ENCODE results near the gene FCER2. TPM values are rescaled to one million over a fixed set of nuclear protein-coding genes. Genes with fewer than 3 reads are reported as not detected.

FCER2 gene
- total RNA-seq, 1 experiment from 2014 or later: not detected

DNA sequence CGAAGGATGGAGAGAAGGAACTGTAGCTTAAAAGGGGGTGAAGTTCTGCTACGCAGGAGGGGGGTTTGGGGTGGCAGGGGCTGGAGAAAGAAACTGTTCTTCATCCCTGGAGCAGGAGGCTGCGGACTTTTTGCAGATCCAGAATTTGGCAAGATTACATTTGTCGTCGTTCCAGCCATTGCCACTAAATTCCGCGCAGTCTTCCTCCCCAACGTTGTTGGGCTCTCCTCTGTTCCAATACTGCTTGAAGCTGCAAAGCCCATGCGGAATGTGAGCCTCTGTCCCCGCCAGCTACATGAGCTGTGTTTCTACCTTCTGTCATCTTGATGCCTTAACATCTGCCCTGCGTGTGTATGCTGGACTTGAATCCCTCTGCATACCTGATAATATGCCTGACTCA lies 41.1 kb upstream of the FCER2 start:
- H3K9me3 ChIP-seq (ENCODE audit: low read depth, low read length, poor library complexity, severe bottlenecking): no peaks in the 10 kb centered on the region
- intact Hi-C loops (cut with micrococcal nuclease; ENCODE audit: unreplicated experiment): no loop called here
- BruUV-seq (replicated peaks): no TSS peak
- peaks cover 40% of the 10 kb centered on the region for H3K27me3 ChIP-seq (replicated peaks; ENCODE audit: insufficient read depth, low read depth, low read length, poor library complexity)
- H3K4me3 ChIP-seq (ENCODE audit: low read depth, low read length, poor library complexity, severe bottlenecking): no peak overlapping the region
- H3K27ac ChIP-seq (ENCODE audit: low read depth, low read length, poor library complexity, severe bottlenecking): no peak overlapping the region
- no peaks in the 10 kb centered on the region for H3K36me3 ChIP-seq (ENCODE audit: insufficient read depth, low read length, poor library complexity, severe bottlenecking)
- POLR2A ChIA-PET (ENCODE audit: low non-redundant PET): no interaction called here
- TF ChIP-seq, protein P1, sequence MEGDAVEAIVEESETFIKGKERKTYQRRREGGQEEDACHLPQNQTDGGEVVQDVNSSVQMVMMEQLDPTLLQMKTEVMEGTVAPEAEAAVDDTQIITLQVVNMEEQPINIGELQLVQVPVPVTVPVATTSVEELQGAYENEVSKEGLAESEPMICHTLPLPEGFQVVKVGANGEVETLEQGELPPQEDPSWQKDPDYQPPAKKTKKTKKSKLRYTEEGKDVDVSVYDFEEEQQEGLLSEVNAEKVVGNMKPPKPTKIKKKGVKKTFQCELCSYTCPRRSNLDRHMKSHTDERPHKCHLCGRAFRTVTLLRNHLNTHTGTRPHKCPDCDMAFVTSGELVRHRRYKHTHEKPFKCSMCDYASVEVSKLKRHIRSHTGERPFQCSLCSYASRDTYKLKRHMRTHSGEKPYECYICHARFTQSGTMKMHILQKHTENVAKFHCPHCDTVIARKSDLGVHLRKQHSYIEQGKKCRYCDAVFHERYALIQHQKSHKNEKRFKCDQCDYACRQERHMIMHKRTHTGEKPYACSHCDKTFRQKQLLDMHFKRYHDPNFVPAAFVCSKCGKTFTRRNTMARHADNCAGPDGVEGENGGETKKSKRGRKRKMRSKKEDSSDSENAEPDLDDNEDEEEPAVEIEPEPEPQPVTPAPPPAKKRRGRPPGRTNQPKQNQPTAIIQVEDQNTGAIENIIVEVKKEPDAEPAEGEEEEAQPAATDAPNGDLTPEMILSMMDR (conservative IDR thresholded peaks at IDR 0.05; ENCODE audit: low read depth, low read length): no peak
- CTCF ChIA-PET: no interaction called here
- no peaks in the 10 kb centered on the region for H3K4me1 ChIP-seq (ENCODE audit: insufficient read depth, low read length, poor library complexity, severe bottlenecking)
- DNase-seq (ENCODE audit: low spot score): no peak

DNA sequence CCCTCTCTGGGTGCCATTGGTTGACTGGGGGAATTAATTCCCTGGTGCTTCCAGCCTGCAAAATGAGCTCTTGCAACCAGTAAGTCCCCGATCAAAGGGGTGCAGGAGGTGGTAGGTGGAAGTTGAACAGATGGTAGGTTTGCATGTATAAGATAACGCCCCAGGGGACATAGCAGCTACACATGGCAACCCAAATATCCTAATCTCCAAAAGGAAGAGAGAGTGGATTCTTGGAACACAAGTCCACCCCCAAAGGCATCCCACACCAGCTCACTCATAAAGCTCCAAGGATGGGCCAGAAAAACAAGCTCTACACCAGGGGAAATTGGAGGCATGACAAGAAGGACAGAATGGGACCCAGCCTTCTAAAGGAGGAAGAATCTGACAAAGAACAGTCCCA lies 40.6 kb upstream of the FCER2 start:
- TF ChIP-seq, protein P1 (conservative IDR thresholded peaks at IDR 0.05; ENCODE audit: low read depth, low read length): no peak
- TF ChIP-seq EZH2 (IDR thresholded peaks at IDR 0.05; ENCODE audit: borderline replicate concordance, low read depth, low read length, poor library complexity, severe bottlenecking): no peak
- intact Hi-C loops (cut with micrococcal nuclease; ENCODE audit: unreplicated experiment): no loop called here
- H3K4me3 ChIP-seq (ENCODE audit: low read depth, low read length, poor library complexity, severe bottlenecking): no peak overlapping the region
- ChIA-PET CTCF (no interaction called here), POLR2A (ENCODE audit: low non-redundant PET) (no interaction called here)
- no TSS peak for BruUV-seq (replicated peaks)
- H3K4me1 ChIP-seq (ENCODE audit: insufficient read depth, low read length, poor library complexity, severe bottlenecking): no peaks in the 10 kb centered on the region
- DNase-seq (ENCODE audit: low spot score): no peak
- no peaks in the 10 kb centered on the region for H3K9me3 ChIP-seq (ENCODE audit: low read depth, low read length, poor library complexity, severe bottlenecking)
- H3K27me3 ChIP-seq (replicated peaks; ENCODE audit: insufficient read depth, low read depth, low read length, poor library complexity): peaks cover 40% of the 10 kb centered on the region
- no peak overlapping the region for H3K27ac ChIP-seq (ENCODE audit: low read depth, low read length, poor library complexity, severe bottlenecking)
- no peaks in the 10 kb centered on the region for H3K36me3 ChIP-seq (ENCODE audit: insufficient read depth, low read length, poor library complexity, severe bottlenecking)

- DNase-seq (ENCODE audit: low spot score): no peak
- H3K27ac ChIP-seq (ENCODE audit: low read depth, low read length, poor library complexity, severe bottlenecking): no peak overlapping the region
- no peaks in the 10 kb centered on the region for H3K9me3 ChIP-seq (ENCODE audit: low read depth, low read length, poor library complexity, severe bottlenecking)
- TF ChIP-seq EZH2 (IDR thresholded peaks at IDR 0.05; ENCODE audit: borderline replicate concordance, low read depth, low read length, poor library complexity, severe bottlenecking): no peak
- TF ChIP-seq, protein P1 (conservative IDR thresholded peaks at IDR 0.05; ENCODE audit: low read depth, low read length): no peak
- H3K4me3 ChIP-seq (ENCODE audit: low read depth, low read length, poor library complexity, severe bottlenecking): no peak overlapping the region
- ChIA-PET CTCF (no interaction called here), POLR2A (ENCODE audit: low non-redundant PET) (no interaction called here)
- peaks cover 43% of the 10 kb centered on the region for H3K27me3 ChIP-seq (replicated peaks; ENCODE audit: insufficient read depth, low read depth, low read length, poor library complexity)
- H3K4me1 ChIP-seq (ENCODE audit: insufficient read depth, low read length, poor library complexity, severe bottlenecking): no peaks in the 10 kb centered on the region
- intact Hi-C loops (cut with micrococcal nuclease; ENCODE audit: unreplicated experiment): no loop called here
- H3K36me3 ChIP-seq (ENCODE audit: insufficient read depth, low read length, poor library complexity, severe bottlenecking): no peaks in the 10 kb centered on the region
- no TSS peak for BruUV-seq (replicated peaks)
Measured at GRCh38 chr19:7740682-7741054, 38.7 kb upstream of the FCER2 start.
